Upper lobe of right lung (tissue), 1 donor: Measurements from ENCODE around the gene LELP1. TPM values are rescaled to one million over a fixed set of nuclear protein-coding genes. Genes with fewer than 3 reads are reported as not detected.
"Not testable (repeated sequence)": the region's sequence is repeated elsewhere in the genome, so short reads cannot be mapped to it uniquely, and the experiment has no call there.

Experiments
- ATAC-seq: fragments of 200-7000 bp; cut with Tn5 transposase; one replicate; pipeline ENCODE4 v1.9.1; 2020; ENCODE audit warnings: mild to moderate bottlenecking, moderate library complexity
- DNase-seq: peaks from one replicate; pipeline ENCODE4 v3.0.0-alpha.2; 2020
- H3K27ac ChIP-seq: fragments of 200-600 bp; one replicate; pipeline ENCODE4 v1.8.0; 2022
- H3K27me3 ChIP-seq: fragments of 200-600 bp; one replicate; pipeline ENCODE4 v1.8.0; 2022; ENCODE audit warnings: mild to moderate bottlenecking
- H3K36me3 ChIP-seq: fragments of 200-600 bp; one replicate; pipeline ENCODE4 v1.8.0; 2022
- H3K4me1 ChIP-seq: fragments of 200-600 bp; one replicate; pipeline ENCODE4 v1.8.0; 2022
- H3K4me3 ChIP-seq: fragments of 200-600 bp; one replicate; pipeline ENCODE4 v1.8.0; 2022; ENCODE audit warnings: mild to moderate bottlenecking
- H3K9me3 ChIP-seq: fragments of 200-600 bp; one replicate; pipeline ENCODE4 v1.8.0; 2022
- CTCF ChIP-seq: fragments of 200-600 bp; IDR thresholded peaks from one replicate; pipeline ENCODE4 v1.8.0; 2022; ENCODE audit warnings: antibody characterized with exemption
- intact Hi-C: fragments of 100-400 bp; cut with DNase I; formaldehyde crosslinking; loops from one replicate; pipeline ENCODE4 v1.11.0; 2022
- long read RNA-seq: library from polyadenylated mRNA; unstranded; transcript quantifications from one replicate; pipeline ENCODE4 v2.0.0, GENCODE V29; 2021
- total RNA-seq: library from RNA; stranded (reverse); fragmentation: NEBNext Ultra II Directional; extraction: Animal tissue kit (Norgen Biotek cat#: 25700); gene quantifications from one replicate; pipeline ENCODE4 v1.2.1, GENCODE V29; 2021
- donor health status: DM: no; HTN: yes; CAD: no; lungs with severe emphysema.

The LELP1 gene
- not detected for total RNA-seq
- long read RNA-seq, result 0 reads

DNA sequence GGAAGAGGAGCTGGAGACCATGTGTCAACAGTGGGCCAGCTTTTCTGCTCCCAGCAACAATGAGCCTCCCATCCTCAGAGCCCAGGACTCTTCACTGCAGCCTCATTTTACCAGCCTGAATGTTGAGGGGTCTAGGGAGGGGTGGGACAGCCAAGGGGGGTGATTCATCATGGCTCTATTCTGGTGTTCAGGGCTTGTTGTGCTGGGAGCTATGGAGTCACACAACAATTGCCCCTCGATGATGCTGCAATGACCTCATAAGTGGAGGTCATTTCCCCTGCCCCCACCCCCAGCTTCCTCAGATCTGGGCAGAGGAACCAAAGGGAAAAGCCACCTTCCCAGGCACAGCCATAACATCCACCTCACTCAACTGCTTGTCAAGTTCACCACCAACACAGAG is at the start of gene LELP1:
LELP1 (plus strand) TSS at position 301 of the 400 bp plus-strand sequence. CDS start 1,278 bp downstream, outside the sequence.
- Histone ChIP-seq H3K4me1 (no peaks in the 10 kb centered on the region), H3K27me3 (no peaks in the 10 kb centered on the region), H3K9me3 (no peaks in the 10 kb centered on the region), H3K36me3 (no peaks in the 10 kb centered on the region), H3K4me3 (no peak within 1 kb of the TSS), H3K27ac (no peak within 1 kb of the TSS)
- no peak for ATAC-seq
- DNase-seq, result no peak
- intact Hi-C loops, result no loop called here
- TF ChIP-seq CTCF, result no peak

DNA sequence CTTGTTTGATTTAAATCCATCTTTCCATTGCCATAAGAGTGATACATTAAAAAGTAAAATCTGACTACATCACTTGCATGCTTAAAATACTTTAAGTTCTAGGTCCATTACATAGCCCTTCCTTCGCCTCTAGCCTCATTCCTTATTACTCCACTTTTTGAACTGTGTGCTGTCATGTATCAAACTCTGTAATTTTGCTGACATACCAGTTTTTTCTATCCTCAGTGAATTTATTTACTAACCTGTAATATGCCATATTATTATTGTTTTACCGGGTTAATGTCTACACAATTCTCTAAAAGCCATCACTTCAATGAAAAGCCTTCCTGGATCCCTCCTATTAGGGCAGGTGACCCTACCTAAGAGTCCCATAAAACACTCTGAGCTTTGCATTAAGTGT is 47.7 kb upstream of the LELP1 start:
- DNase-seq (no peak), ATAC-seq (no peak)
- TF ChIP-seq CTCF, result no peak
- no peaks in the 10 kb centered on the region for H3K4me1 ChIP-seq
- no peak overlapping the region for H3K4me3 ChIP-seq
- no peaks in the 10 kb centered on the region for H3K36me3 ChIP-seq
- H3K9me3 ChIP-seq, result no peaks in the 10 kb centered on the region
- intact Hi-C loops, result no loop called here
- no peak overlapping the region for H3K27ac ChIP-seq
- H3K27me3 ChIP-seq, result no peaks in the 10 kb centered on the region

- Histone ChIP-seq H3K4me1 (no peaks in the 10 kb centered on the region), H3K27ac (no peak overlapping the region), H3K27me3 (no peaks in the 10 kb centered on the region), H3K9me3 (no peaks in the 10 kb centered on the region), H3K4me3 (no peak overlapping the region), H3K36me3 (no peaks in the 10 kb centered on the region)
- TF ChIP-seq CTCF, result no peak
- DNase-seq (no peak), ATAC-seq (no peak)
- intact Hi-C loops, result no loop called here
Measured at GRCh38 chr1:153168686-153169085, 34.5 kb upstream of the LELP1 start.

DNA sequence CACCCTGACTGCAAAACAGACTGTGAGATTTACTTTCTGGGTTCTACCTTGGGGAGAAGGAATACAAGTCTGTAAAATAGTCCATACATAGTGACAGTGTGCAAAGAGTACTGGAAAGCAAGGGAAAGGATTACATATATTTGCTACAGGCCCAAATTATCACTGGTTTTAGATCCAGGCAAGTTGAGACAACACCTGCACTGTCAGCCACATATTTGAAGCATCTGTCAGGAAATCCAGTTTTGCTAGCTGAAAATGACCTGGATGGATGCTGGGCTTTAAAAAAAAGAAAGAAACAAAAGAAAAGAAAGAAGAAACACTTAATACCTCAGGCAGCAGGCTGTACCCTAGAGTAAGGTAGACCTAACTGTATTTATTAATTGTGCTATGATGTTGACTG is 28.6 kb upstream of the LELP1 start:
- no peak for DNase-seq
- Histone ChIP-seq H3K4me1 (no peaks in the 10 kb centered on the region), H3K27ac (no peak overlapping the region), H3K36me3 (no peaks in the 10 kb centered on the region), H3K9me3 (no peaks in the 10 kb centered on the region), H3K27me3 (no peaks in the 10 kb centered on the region), H3K4me3 (no peak overlapping the region)
- TF ChIP-seq CTCF, result no peak
- intact Hi-C loops, result no loop called here
- ATAC-seq, result no peak

DNA sequence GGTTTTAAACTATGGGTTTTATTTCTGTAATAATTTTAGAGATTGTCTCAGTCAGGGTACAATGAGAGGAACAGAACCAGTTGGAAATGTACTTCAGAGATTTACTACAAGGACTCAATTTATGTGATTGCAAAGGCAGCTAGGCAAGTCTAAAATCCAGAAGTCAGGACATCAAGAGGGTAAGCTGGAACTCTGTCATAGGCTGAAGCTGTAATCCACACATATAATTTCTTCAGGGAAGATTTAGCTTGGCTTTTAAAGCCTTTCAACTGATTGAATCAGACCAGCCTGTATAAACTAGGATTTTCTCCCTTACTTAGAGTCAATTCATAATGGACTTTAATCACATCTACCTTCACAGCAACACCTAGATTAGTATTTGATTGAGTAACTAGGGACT is 24.3 kb upstream of the LELP1 start:
- TF ChIP-seq CTCF, result no peak
- no peak overlapping the region for H3K27ac ChIP-seq
- no peak overlapping the region for H3K4me3 ChIP-seq
- H3K36me3 ChIP-seq, result no peaks in the 10 kb centered on the region
- no peaks in the 10 kb centered on the region for H3K9me3 ChIP-seq
- intact Hi-C loops, result no loop called here
- no peaks in the 10 kb centered on the region for H3K4me1 ChIP-seq
- ATAC-seq, result no peak
- no peaks in the 10 kb centered on the region for H3K27me3 ChIP-seq
- DNase-seq, result no peak

DNA sequence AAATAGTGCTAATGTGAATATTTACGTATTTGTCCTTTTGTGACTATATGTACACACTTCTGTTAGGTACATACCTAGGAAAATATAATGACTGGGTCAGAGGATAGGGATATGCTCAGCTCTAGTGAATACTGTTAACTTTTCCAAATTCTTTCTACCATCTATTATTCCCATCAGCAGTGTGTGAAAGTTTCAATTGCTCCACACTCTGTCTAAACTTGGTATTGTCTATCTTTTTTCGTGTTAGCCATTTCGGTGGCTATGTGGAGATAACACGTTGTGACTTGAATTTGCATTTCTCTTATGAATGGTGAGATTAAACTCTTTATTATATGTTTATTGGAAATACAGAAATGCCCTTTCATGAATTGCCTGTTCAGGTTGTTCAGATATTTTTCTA is 22.7 kb upstream of the LELP1 start:
- Histone ChIP-seq H3K4me3 (no peak overlapping the region), H3K27ac (no peak overlapping the region), H3K27me3 (no peaks in the 10 kb centered on the region), H3K4me1 (no peaks in the 10 kb centered on the region), H3K36me3 (no peaks in the 10 kb centered on the region), H3K9me3 (no peaks in the 10 kb centered on the region)
- no peak for DNase-seq
- ATAC-seq, result no peak
- intact Hi-C loops, result no loop called here
- no peak for TF ChIP-seq CTCF

GRCh38 chr1:153188301-153188700 is 14.9 kb upstream of the LELP1 start:
- intact Hi-C loops, H3K4me1 ChIP-seq, DNase-seq, ATAC-seq, H3K4me3 ChIP-seq, H3K27ac ChIP-seq, H3K36me3 ChIP-seq, H3K9me3 ChIP-seq: not testable (repeated sequence)
- H3K27me3 ChIP-seq, result peaks cover 16% of the 10 kb centered on the region
